Activated naive CD4-positive, alpha-beta T cell treated with anti-CD3 and anti-CD28 coated beads, Interleukin-2, amount 10 ng/mL, durations not matched to agents 7 days and 5 days (primary cell): ENCODE measurements around the gene DACH1.

ENCODE experiments used
- CTCF ChIA-PET: fragments of 350-600 bp; sonication (Branson Sonifier 250); formaldehyde crosslinking; loops from one replicate; lab custom pipeline; 2021; ENCODE audit warnings: antibody characterized with exemption; lab: Charles Lee
- DNase-seq: peaks from one replicate; pipeline ENCODE4 v3.0.0-alpha.2; 2020
- H3K27ac Mint-ChIP-seq: one replicate; pipeline ENCODE4 v1.8.0; 2021; ENCODE audit warnings: mild to moderate bottlenecking, moderate library complexity, mixed read lengths
- H3K27me3 Mint-ChIP-seq: one replicate; pipeline ENCODE4 v1.8.0; 2021; ENCODE audit warnings: mild to moderate bottlenecking, mixed read lengths
- H3K36me3 Mint-ChIP-seq: one replicate; pipeline ENCODE4 v1.8.0; 2021; ENCODE audit warnings: mixed read lengths
- H3K4me1 Mint-ChIP-seq: one replicate; pipeline ENCODE4 v1.8.0; 2021; ENCODE audit warnings: mixed read lengths
- H3K4me3 Mint-ChIP-seq: one replicate; pipeline ENCODE4 v1.8.0; 2021; ENCODE audit warnings: mild to moderate bottlenecking, moderate library complexity, mixed read lengths
- H3K9me3 Mint-ChIP-seq: one replicate; pipeline ENCODE4 v1.8.0; 2021; ENCODE audit warnings: mixed read lengths

The DACH1 gene

DNA sequence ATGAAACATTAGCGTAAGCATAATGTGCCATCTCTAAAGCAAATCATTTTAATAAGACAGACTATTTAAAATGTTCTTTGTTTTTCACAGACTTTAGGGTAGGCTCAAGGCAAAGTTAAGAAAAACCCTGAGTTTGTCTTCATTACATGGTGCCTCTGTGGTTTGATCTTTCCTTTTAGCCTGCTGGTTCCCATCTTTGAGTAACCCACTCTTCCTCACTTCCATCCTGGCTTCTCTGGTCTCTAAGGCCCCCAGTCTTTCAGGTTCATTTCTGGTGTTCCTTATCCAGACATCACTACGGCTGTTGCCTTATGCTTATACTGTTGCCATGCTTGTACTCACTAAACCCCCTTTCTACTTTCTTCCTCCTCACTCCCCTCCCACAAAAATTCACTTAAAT is 38.4 kb downstream of the DACH1 start:
- Mint-ChIP-seq H3K27me3 (no peaks in the 10 kb centered on the region), H3K4me1 (peaks cover 5% of the 10 kb centered on the region), H3K36me3 (no peaks in the 10 kb centered on the region), H3K9me3 (no peaks in the 10 kb centered on the region), H3K4me3 (no peak overlapping the region), H3K27ac (no peak overlapping the region)
- CTCF ChIA-PET = no interaction called here
- DNase-seq = no peak

DNA sequence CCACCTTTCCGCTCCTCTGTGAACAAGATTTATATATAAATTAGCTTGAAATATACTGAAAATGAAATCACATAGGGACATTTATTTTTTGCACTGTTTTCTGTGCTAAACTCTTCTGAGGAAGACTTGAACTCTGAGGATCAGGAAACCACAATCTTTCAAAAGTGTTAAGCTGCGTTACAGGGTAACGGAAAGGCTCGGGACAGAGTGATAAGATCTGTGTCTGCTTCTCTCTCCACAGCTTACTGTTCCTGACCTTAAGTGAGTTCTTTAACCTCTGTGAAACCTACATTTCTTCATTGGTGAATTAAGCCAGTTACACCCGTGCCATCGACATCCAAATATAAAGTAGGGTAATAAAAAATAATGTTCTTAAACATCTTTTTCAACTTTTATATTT is 38.9 kb downstream of the DACH1 start:
- CTCF ChIA-PET = no interaction called here
- H3K4me3 Mint-ChIP-seq = no peak overlapping the region
- no peak for DNase-seq
- H3K27ac Mint-ChIP-seq = no peak overlapping the region
- no peaks in the 10 kb centered on the region for H3K9me3 Mint-ChIP-seq
- H3K27me3 Mint-ChIP-seq = no peaks in the 10 kb centered on the region
- no peaks in the 10 kb centered on the region for H3K36me3 Mint-ChIP-seq
- peaks cover 5% of the 10 kb centered on the region for H3K4me1 Mint-ChIP-seq

DNA sequence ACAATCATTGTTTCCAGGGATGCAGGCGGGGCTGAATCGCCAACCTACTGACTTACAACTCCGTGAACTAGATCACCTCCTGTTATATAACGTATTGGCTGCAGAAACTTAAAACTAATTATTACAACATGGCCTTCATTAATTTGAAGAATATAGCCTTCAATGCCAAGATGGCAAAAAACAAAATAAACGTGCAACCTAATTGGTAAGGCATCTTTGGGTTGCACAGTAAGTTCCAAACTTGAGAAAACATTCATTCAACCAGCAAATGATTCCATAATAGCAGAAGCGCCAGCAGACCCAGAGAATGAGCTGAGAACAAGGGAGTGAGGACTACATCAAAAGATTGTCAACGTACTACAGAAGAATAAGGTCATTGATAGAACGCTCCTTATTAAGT is 39.8 kb downstream of the DACH1 start:
- no peak for DNase-seq
- H3K27ac Mint-ChIP-seq = no peak overlapping the region
- peaks cover 5% of the 10 kb centered on the region for H3K4me1 Mint-ChIP-seq
- no peaks in the 10 kb centered on the region for H3K36me3 Mint-ChIP-seq
- CTCF ChIA-PET = no interaction called here
- H3K9me3 Mint-ChIP-seq = no peaks in the 10 kb centered on the region
- H3K4me3 Mint-ChIP-seq = no peak overlapping the region
- no peaks in the 10 kb centered on the region for H3K27me3 Mint-ChIP-seq

DNA sequence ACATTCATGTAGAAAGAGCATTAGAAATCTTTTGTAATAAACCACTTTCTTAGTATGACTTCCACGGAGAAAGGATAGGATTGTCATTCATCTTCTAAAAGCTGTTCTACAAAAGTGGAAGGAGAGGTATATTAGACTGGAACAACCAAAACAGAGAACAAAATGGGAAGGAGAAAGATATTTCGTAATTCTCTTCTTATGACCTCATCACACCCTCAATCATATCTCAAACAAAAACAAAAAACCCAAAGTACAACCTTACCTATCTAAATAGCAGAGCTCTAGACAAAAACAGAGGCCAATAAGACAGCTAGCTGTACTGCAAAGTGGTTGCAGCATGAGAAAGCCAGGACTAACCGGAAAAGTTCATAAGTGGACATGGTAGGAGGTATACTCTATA is 46.3 kb downstream of the DACH1 start:
- DNase-seq = no peak
- Mint-ChIP-seq H3K27me3 (no peaks in the 10 kb centered on the region), H3K9me3 (no peaks in the 10 kb centered on the region), H3K4me1 (no peaks in the 10 kb centered on the region), H3K36me3 (no peaks in the 10 kb centered on the region), H3K4me3 (no peak overlapping the region), H3K27ac (no peak overlapping the region)
- CTCF ChIA-PET = no interaction called here

DNA sequence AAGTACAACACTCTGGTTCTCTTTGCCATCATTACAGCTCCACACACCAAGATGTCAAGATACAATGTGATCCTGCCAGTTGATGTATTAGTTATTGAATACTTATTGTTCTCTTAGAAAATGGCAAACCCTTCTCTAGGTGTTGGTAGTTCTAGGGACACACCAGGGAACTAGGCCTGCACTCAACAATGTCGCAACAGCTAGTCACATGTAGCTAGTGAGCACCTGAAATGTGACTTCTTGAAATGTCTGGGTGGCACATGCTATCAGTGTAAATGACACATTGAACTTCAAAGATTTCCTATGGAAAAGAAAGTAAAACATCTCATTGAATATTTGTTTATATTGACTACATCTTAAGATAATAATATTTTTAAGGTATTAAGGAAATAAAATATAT is 49.7 kb downstream of the DACH1 start:
- CTCF ChIA-PET = no interaction called here
- DNase-seq = no peak
- Mint-ChIP-seq H3K27me3 (no peaks in the 10 kb centered on the region), H3K4me1 (no peaks in the 10 kb centered on the region), H3K36me3 (no peaks in the 10 kb centered on the region), H3K27ac (no peak overlapping the region), H3K9me3 (no peaks in the 10 kb centered on the region), H3K4me3 (no peak overlapping the region)

DNA sequence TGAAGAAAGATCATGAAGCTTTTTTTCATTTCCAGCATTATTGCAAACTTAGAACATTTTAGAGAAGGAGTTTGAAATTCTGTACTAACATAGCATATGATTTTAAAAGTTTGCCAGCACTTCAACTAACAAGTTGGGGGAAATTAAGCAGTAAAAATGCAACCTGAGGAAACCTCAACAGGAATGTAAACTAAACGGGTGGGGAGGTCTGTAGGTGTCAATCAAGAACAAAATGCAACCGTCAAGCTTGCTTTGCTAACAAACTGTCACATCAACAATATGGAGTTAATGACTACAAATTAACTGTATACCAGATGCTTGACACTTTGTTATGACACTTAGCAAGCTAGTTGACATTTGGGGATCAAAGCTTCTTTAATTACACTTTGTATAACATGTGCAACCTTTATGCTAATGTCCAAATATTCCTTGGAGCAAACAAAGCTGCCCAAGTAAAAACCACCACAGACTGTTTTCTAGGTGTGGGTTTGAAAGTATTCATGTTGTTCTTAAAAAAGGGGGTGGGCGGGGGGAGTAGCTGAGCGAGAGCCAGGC is 52.1 kb downstream of the DACH1 start:
- H3K4me3 Mint-ChIP-seq = no peak overlapping the region
- H3K4me1 Mint-ChIP-seq = no peaks in the 10 kb centered on the region
- DNase-seq = no peak
- H3K9me3 Mint-ChIP-seq = no peaks in the 10 kb centered on the region
- H3K36me3 Mint-ChIP-seq = no peaks in the 10 kb centered on the region
- no peak overlapping the region for H3K27ac Mint-ChIP-seq
- CTCF ChIA-PET = no interaction called here
- H3K27me3 Mint-ChIP-seq = no peaks in the 10 kb centered on the region

DNA sequence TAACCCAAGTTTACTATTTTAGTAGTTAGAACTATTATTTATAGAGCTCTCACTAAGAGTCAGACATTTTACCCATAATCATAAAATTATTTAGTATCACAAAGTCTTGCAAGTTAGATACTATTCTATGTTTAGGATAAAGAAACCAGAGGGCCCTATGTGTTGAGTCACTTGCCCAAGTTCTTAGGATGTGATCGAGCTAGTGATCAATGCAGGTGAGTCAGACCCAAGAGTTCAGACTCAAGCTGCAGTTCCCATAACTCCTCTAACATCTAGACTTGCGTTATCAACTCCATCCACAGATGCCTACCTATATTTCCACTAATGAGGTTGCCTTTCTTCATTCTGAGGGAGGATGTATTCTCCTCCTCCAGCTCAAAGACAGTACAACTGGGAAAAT is 53.8 kb downstream of the DACH1 start:
- Mint-ChIP-seq H3K9me3 (no peaks in the 10 kb centered on the region), H3K4me3 (no peak overlapping the region)

DNA sequence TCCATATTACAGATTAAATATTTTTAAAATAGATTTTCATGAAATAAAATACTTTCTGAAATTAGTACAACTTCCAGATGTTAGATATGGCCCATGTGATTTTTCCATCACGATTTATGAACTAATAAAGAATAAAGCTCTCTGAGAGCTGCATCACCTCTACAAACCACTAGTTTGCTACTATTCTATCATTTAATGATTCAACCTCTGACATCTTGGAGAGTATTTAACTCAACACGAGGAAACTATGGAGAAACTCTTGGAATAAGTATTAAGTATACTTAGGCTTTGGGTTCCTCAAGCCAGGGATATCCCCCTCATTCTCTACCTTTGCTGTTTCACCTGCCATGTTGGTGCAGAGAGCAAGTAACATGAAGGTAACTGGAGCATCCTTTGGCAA is 55.7 kb downstream of the DACH1 start:
- no peak overlapping the region for H3K27ac Mint-ChIP-seq
- no peak overlapping the region for H3K4me3 Mint-ChIP-seq
- CTCF ChIA-PET = no interaction called here
- H3K9me3 Mint-ChIP-seq = no peaks in the 10 kb centered on the region
- no peaks in the 10 kb centered on the region for H3K4me1 Mint-ChIP-seq
- H3K36me3 Mint-ChIP-seq = no peaks in the 10 kb centered on the region
- no peaks in the 10 kb centered on the region for H3K27me3 Mint-ChIP-seq
- DNase-seq = no peak

More for the DNA sequence above, 53.8 kb downstream of the DACH1 start:
- no peak for DNase-seq
- Mint-ChIP-seq H3K27me3 (no peaks in the 10 kb centered on the region), H3K4me1 (no peaks in the 10 kb centered on the region), H3K36me3 (no peaks in the 10 kb centered on the region), H3K27ac (no peak overlapping the region)
- CTCF ChIA-PET = no interaction called here

DNA sequence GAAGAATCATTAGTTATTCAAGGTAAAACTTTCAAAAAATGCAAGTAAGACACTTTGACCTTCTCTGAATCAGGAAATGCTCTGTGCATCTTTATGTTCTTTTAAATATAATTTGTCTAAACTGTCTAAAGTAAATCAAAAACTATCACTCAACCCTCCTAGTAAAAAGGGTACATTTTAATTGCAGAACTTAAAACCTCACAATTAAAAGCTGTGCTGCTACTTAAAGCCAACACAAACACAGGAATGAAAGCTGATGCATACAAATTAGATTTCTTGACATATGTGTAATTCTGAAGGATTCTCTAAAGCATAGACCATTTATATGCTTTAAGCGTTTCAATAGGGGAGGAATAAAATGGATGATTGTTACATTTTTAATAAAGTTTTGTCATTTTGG is 58.3 kb downstream of the DACH1 start:
- no peaks in the 10 kb centered on the region for H3K4me1 Mint-ChIP-seq
- CTCF ChIA-PET = no interaction called here
- no peak overlapping the region for H3K27ac Mint-ChIP-seq
- no peak overlapping the region for H3K4me3 Mint-ChIP-seq
- DNase-seq = no peak
- no peaks in the 10 kb centered on the region for H3K27me3 Mint-ChIP-seq
- no peaks in the 10 kb centered on the region for H3K9me3 Mint-ChIP-seq
- no peaks in the 10 kb centered on the region for H3K36me3 Mint-ChIP-seq

DNA sequence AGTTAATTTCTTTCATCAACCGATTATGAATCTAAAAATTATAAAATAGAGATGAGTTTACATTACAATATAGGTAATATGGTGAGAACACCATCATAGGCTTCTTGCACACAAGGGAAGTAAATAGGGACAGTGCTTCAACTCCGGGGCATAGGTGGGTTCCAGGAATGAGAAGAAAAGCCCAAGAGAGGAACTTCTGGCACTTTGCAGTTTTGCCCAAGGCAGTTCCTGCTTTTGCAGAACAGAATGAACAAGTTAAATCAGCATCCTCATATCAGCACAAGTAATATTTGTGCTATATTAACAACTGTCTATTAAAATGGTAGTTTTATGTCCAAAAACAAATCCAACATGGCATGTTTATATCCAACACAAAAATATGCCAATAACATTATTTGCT is 60.1 kb downstream of the DACH1 start:
- no peak for DNase-seq
- H3K27me3 Mint-ChIP-seq = no peaks in the 10 kb centered on the region
- no peak overlapping the region for H3K27ac Mint-ChIP-seq
- H3K4me1 Mint-ChIP-seq = no peaks in the 10 kb centered on the region
- CTCF ChIA-PET = no interaction called here
- H3K4me3 Mint-ChIP-seq = no peak overlapping the region
- no peaks in the 10 kb centered on the region for H3K9me3 Mint-ChIP-seq
- H3K36me3 Mint-ChIP-seq = no peaks in the 10 kb centered on the region

DNA sequence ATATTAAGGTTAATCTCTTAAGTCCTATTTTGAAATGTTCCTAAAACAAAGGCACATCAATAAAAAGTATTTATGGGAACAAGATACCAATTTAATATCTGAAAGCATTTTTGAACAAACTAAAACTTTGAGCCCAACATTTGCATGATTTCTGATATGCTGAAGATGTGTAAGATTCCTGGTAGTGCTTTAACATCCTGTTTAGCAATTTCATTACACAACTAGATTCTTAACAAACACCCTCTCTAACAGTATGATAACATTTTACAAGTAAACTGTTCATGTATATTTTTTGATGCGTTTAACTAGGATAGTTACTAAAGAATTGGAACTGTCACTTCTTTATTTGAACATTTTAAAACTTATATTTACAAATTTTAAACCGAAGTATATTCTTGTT is 63.9 kb downstream of the DACH1 start:
- DNase-seq = no peak
- CTCF ChIA-PET = no interaction called here
- H3K9me3 Mint-ChIP-seq = no peaks in the 10 kb centered on the region
- H3K27me3 Mint-ChIP-seq = no peaks in the 10 kb centered on the region
- no peaks in the 10 kb centered on the region for H3K4me1 Mint-ChIP-seq
- H3K27ac Mint-ChIP-seq = no peak overlapping the region
- H3K36me3 Mint-ChIP-seq = no peaks in the 10 kb centered on the region
- H3K4me3 Mint-ChIP-seq = no peak overlapping the region

DNA sequence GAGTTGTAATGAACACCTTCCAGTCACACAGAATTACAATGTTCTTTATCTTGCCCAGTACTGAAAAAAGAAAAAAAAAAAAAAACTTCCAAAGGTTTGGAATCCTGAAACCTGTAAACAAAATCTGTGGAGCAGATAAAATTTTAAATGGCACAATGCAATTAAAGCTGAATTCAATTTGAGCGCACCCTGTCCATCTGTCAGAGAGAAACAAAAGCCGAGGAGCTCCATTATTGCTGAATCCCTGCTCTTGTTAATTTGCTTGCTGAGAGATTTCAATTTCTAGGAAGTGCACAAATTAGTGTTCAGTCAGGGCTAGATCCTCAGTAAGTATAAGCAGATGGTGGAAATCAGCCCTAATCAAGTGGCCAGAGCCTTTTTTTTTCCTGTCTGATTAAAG is 65.2 kb downstream of the DACH1 start:
- H3K27me3 Mint-ChIP-seq = no peaks in the 10 kb centered on the region
- H3K36me3 Mint-ChIP-seq = no peaks in the 10 kb centered on the region
- H3K27ac Mint-ChIP-seq = no peak overlapping the region
- no peaks in the 10 kb centered on the region for H3K4me1 Mint-ChIP-seq
- DNase-seq = no peak
- H3K9me3 Mint-ChIP-seq = no peaks in the 10 kb centered on the region
- CTCF ChIA-PET = no interaction called here
- H3K4me3 Mint-ChIP-seq = no peak overlapping the region

DNA sequence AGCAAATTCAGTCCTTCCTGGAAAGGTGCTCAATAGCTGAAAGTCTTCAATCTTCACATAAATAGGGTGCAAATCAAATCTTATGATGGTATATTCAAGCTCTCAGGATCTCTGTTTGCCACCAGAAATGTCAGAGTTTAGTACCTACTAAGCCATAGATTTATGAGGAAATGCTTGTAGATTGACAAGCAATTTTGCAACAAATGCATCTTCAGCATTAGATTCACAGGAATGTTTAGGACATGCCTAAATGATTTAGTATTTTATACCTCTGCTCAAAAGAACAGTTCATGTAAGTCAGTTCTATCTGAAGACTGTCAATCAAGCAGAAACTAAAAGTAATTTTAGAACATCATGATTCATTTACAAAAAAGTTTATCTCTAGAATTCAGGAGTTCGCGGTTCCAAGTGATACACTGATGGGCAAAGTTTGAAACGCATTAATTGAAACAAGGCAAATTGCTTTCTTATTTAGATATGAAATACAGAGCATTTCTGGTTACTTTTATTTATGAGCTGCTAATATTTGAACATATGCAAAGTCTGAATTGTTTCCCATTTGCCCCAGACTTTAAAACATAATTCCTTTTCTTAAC is 65.7 kb downstream of the DACH1 start:
- Mint-ChIP-seq H3K27ac (no peak overlapping the region), H3K27me3 (no peaks in the 10 kb centered on the region), H3K4me1 (no peaks in the 10 kb centered on the region), H3K9me3 (no peaks in the 10 kb centered on the region), H3K4me3 (no peak overlapping the region), H3K36me3 (no peaks in the 10 kb centered on the region)
- CTCF ChIA-PET = no interaction called here
- DNase-seq = no peak

DNA sequence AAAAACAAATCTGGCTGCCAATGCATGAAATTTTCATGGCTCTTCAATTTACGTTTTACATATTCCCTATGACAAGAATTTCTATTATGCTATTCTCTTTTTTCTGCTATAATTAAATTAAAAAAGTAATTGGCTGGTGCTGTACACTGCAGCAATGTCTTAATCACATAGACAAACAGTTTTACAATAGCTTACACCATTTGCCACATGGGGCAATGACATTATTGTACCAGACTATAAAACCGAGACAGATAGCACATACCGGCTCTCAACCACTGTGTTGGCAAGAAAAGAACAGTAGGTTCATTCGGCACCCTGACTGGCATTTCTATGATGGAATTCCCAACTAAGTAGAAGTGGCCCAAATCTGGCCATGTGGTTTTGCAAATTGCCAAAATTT is 67.7 kb downstream of the DACH1 start:
- DNase-seq = no peak
- no peaks in the 10 kb centered on the region for H3K9me3 Mint-ChIP-seq
- no peak overlapping the region for H3K27ac Mint-ChIP-seq
- H3K36me3 Mint-ChIP-seq = no peaks in the 10 kb centered on the region
- H3K4me3 Mint-ChIP-seq = no peak overlapping the region
- H3K4me1 Mint-ChIP-seq = no peaks in the 10 kb centered on the region
- CTCF ChIA-PET = no interaction called here
- no peaks in the 10 kb centered on the region for H3K27me3 Mint-ChIP-seq

DNA sequence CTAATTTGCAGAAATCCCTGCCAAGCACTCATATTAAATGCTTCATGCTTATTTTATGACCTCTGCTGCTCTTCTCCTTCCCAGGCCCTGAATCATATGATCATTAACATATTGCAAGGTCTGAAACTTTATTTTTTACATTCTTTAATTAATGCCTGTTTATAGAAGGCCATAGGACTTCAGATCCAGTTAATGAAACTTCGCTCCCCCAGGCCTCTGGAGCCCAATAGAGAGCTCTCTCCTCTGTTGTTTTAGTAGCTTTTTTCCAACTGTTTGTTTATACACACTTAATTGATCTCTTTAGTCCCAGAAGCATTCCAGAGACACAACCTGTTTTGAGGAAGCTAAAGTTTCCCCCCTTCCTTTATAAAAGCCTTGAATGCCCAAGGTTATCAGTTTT is 68.3 kb downstream of the DACH1 start:
- DNase-seq = no peak
- no peaks in the 10 kb centered on the region for H3K9me3 Mint-ChIP-seq
- H3K27ac Mint-ChIP-seq = no peak overlapping the region
- CTCF ChIA-PET = no interaction called here
- H3K27me3 Mint-ChIP-seq = no peaks in the 10 kb centered on the region
- H3K36me3 Mint-ChIP-seq = no peaks in the 10 kb centered on the region
- no peaks in the 10 kb centered on the region for H3K4me1 Mint-ChIP-seq
- no peak overlapping the region for H3K4me3 Mint-ChIP-seq

DNA sequence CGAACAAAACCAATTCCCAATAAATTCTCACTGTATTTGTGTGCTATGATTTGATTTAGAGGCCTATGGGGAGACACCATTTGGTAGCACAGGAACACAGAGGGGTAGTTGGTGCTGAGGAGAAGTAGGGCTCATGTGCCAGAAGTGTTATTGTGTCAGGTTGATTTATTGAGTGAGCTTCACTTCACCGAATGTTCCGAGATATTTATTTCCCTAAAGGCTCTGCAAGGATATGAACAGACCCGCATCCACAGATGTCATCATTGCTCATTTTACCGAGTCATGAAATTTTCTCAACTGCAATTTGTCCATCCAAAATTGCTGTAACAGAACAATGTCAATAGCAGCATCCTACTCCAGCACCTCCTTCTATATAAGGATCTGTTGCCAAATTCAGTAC is 69.5 kb downstream of the DACH1 start:
- H3K9me3 Mint-ChIP-seq = no peaks in the 10 kb centered on the region
- no peaks in the 10 kb centered on the region for H3K27me3 Mint-ChIP-seq
- H3K27ac Mint-ChIP-seq = no peak overlapping the region
- no peak overlapping the region for H3K4me3 Mint-ChIP-seq
- H3K36me3 Mint-ChIP-seq = no peaks in the 10 kb centered on the region
- CTCF ChIA-PET = no interaction called here
- no peak for DNase-seq
- no peaks in the 10 kb centered on the region for H3K4me1 Mint-ChIP-seq
